IMR-90 (cell line): ENCODE data around the gene KRTAP12-1. TPM values are rescaled to one million over a fixed set of nuclear protein-coding genes. Genes with fewer than 3 reads are reported as not detected.

Experiments used
- ATAC-seq: fragments of 200-7000 bp; cut with Tn5 transposase; 2 replicates; pipeline ENCODE4 v1.9.1; 2020; ENCODE audit warnings: low read depth, mild to moderate bottlenecking, moderate library complexity
- BruUV-seq: library from RNA; stranded (reverse); fragments of 400-500 nt; replicated peaks from 2 replicates; lab custom pipeline; 2021; lab: Mats Ljungman, UMichigan
- CTCF ChIA-PET: fragments of 300-600 bp; formaldehyde crosslinking; extraction: SDS; loops from one replicate; lab custom pipeline; 2021; ENCODE audit warnings: antibody characterized with exemption; lab: Yijun Ruan, JAX
- POLR2A ChIA-PET: fragments of 300-600 bp; sonication (Branson Sonifier 250); formaldehyde crosslinking; loops from one replicate; lab custom pipeline; 2022; ENCODE audit warnings: antibody characterized with exemption; ENCODE audit not compliant: unreplicated experiment; lab: Charles Lee
- DNase-seq: peaks from one replicate; pipeline ENCODE4 v3.0.0; 2013
- H2AFZ ChIP-seq: replicated peaks from 2 replicates; pipeline ENCODE3; 2013; ENCODE audit warnings: low read length, mild to moderate bottlenecking; ENCODE audit not compliant: poor library complexity
- H2AK5ac ChIP-seq: 2 replicates; pipeline ENCODE4 v1.6.1; 2013; ENCODE audit warnings: low read depth, low read length, inconsistent platforms
- H2AK9ac ChIP-seq: replicated peaks from 2 replicates; pipeline ENCODE3; 2013; ENCODE audit warnings: mild to moderate bottlenecking, low read depth, low read length, moderate library complexity; ENCODE audit not compliant: poor library complexity
- H2BK120ac ChIP-seq: 2 replicates; pipeline ENCODE4 v1.6.1; 2013; ENCODE audit warnings: low read depth, low read length, inconsistent platforms
- H2BK15ac ChIP-seq: 3 replicates; pipeline ENCODE4 v1.6.1; 2013; ENCODE audit warnings: low read depth, low read length, inconsistent platforms
- H2BK20ac ChIP-seq: 2 replicates; pipeline ENCODE4 v1.6.1; 2013; ENCODE audit warnings: low read depth, mild to moderate bottlenecking, inconsistent platforms, low read length, moderate library complexity
- H2BK5ac ChIP-seq: 2 replicates; pipeline ENCODE4 v1.6.1; 2013; ENCODE audit warnings: mild to moderate bottlenecking, low read depth, low read length, inconsistent platforms; ENCODE audit not compliant: poor library complexity, severe bottlenecking
- H3K14ac ChIP-seq: replicated peaks from 2 replicates; pipeline ENCODE4 v1.6.1; 2013; ENCODE audit warnings: low read depth, low read length, inconsistent platforms
- H3K18ac ChIP-seq: 2 replicates; pipeline ENCODE4 v1.6.1; 2013; ENCODE audit warnings: low read depth, low read length, control low read depth
- H3K23ac ChIP-seq: 2 replicates; pipeline ENCODE4 v1.6.1; 2013; ENCODE audit warnings: low read depth, low read length, inconsistent platforms
- H3K27ac ChIP-seq: 2 replicates; pipeline ENCODE4 v1.5.1; 2013; ENCODE audit warnings: mild to moderate bottlenecking, control low read depth, low read length; ENCODE audit not compliant: insufficient read depth
- H3K27me3 ChIP-seq: 2 replicates; pipeline ENCODE4 v1.6.1; 2013; ENCODE audit warnings: low read length; ENCODE audit not compliant: control insufficient read depth, insufficient read depth
- H3K36me3 ChIP-seq: 2 replicates; pipeline ENCODE4 v1.6.1; 2013; ENCODE audit warnings: low read length, mixed read lengths; ENCODE audit not compliant: control insufficient read depth, insufficient read depth
- H3K4ac ChIP-seq: 2 replicates; pipeline ENCODE4 v1.6.1; 2013; ENCODE audit warnings: low read depth, low read length, inconsistent platforms
- H3K4me1 ChIP-seq: 2 replicates; pipeline ENCODE4 v1.6.1; 2013; ENCODE audit warnings: low read length, mixed read lengths; ENCODE audit not compliant: control insufficient read depth, insufficient read depth
- H3K4me2 ChIP-seq: 2 replicates; pipeline ENCODE4 v1.6.1; 2013; ENCODE audit warnings: low read depth, mild to moderate bottlenecking, control low read depth, low read length, moderate library complexity
- H3K4me3 ChIP-seq: 2 replicates; pipeline ENCODE4 v1.5.1; 2013; ENCODE audit warnings: low read depth, mild to moderate bottlenecking, control low read depth, low read length, moderate library complexity; ENCODE audit not compliant: insufficient read depth
- H3K56ac ChIP-seq: 2 replicates; pipeline ENCODE4 v1.6.1; 2013; ENCODE audit warnings: low read length, inconsistent platforms; ENCODE audit not compliant: insufficient read depth; ENCODE audit errors: extremely low read depth
- H3K79me1 ChIP-seq, 2 experiments: 2 replicates each; pipeline ENCODE4 v1.6.1; 2013; ENCODE audit warnings: low read length in 2 of 2, inconsistent platforms in 1 of 2, low read depth in 1 of 2
- H3K9ac ChIP-seq: 2 replicates; pipeline ENCODE4 v1.6.1; 2013; ENCODE audit warnings: low read depth, low read length, control low read depth
- H3K9me1 ChIP-seq: 2 replicates; pipeline ENCODE4 v1.6.1; 2013; ENCODE audit warnings: low read length, inconsistent platforms; ENCODE audit not compliant: insufficient read depth
- H3K9me3 ChIP-seq: 2 replicates; pipeline ENCODE4 v1.6.1; 2013; ENCODE audit warnings: low read length; ENCODE audit not compliant: control insufficient read depth, insufficient read depth
- H4K20me1 ChIP-seq: 2 replicates; pipeline ENCODE4 v1.6.1; 2013; ENCODE audit warnings: low read length, inconsistent platforms; ENCODE audit not compliant: insufficient read depth
- H4K5ac ChIP-seq: 2 replicates; pipeline ENCODE4 v1.6.1; 2013; ENCODE audit warnings: mild to moderate bottlenecking, low read depth, low read length, control low read depth
- H4K8ac ChIP-seq, 2 experiments: 2 replicates each; pipeline ENCODE4 v1.6.1; 2013; ENCODE audit warnings: low read depth in 2 of 2, low read length in 2 of 2, control low read depth in 1 of 2, inconsistent platforms in 1 of 2
- H4K91ac ChIP-seq: 2 replicates; pipeline ENCODE4 v1.6.1; 2013; ENCODE audit warnings: low read depth, low read length, inconsistent platforms; ENCODE audit not compliant: insufficient read depth
- CHD1 ChIP-seq: IDR thresholded peaks from 2 replicates; pipeline ENCODE4 v1.6.1; 2012; ENCODE audit warnings: low read depth, low read length, improper control_type of control experiment
- FOS ChIP-seq: fragments of 150-350 bp; IDR thresholded peaks from 2 replicates; pipeline ENCODE4 v1.6.1; 2016; ENCODE audit warnings: low read depth, low read length
- MAZ ChIP-seq: IDR thresholded peaks from 2 replicates; pipeline ENCODE4 v1.6.1; 2012; ENCODE audit warnings: low read depth, mild to moderate bottlenecking, low read length, improper control_type of control experiment, moderate library complexity, borderline replicate concordance
- POLR2A ChIP-seq: IDR thresholded peaks from 2 replicates; pipeline ENCODE4 v1.6.1; 2012; ENCODE audit warnings: mild to moderate bottlenecking, low read depth, low read length
- SMC3 ChIP-seq: fragments of 150-350 bp; IDR thresholded peaks from 2 replicates; pipeline ENCODE4 v1.6.1; 2016; ENCODE audit warnings: low read depth, mild to moderate bottlenecking, antibody characterized with exemption, low read length, moderate library complexity
- WGBS, 2 experiments: methylation state at CpG; one replicate each; pipeline versions ENCODE4 v1.1.5 to v1.1.7; 2013; ENCODE audit warnings: missing lambda C conversion rate in 2 of 2; ENCODE audit not compliant: insufficient read length in 1 of 2; ENCODE audit errors: extremely low coverage in 2 of 2; 5-methylcytosine and 5-hydroxymethylcytosine counted together
- dilution Hi-C: fragments of 300-500 bp; cut with HindIII; formaldehyde crosslinking; loops from one replicate; pipeline ENCODE4 v1.14.3; 2018; ENCODE audit warnings: low sequenced_read_pairs; ENCODE audit not compliant: unreplicated experiment
- in situ Hi-C: fragments of 300-500 bp; cut with MboI; formaldehyde crosslinking; loops from 3 replicates; pipeline ENCODE4 v1.14.3; 2019; ENCODE audit warnings: low sequenced_read_pairs, inconsistent platforms, mixed read lengths
- intact Hi-C: fragments of 100-400 bp; cut with micrococcal nuclease; formaldehyde crosslinking; loops from 2 replicates; pipeline ENCODE4 v1.10.0; 2022
- microRNA-seq, 2 experiments: library from miRNA; stranded (forward) in 1 of 2; unstranded in 1 of 2; fragments of 10-50 nt in 1 of 2; fragments of <30 nt in 1 of 2; gene quantifications in 1 of 2; microRNA quantifications in 1 of 2; one replicate each; pipeline versions ENCODE3 to v1.1.0; 2013 to 2020; ENCODE audit not compliant: insufficient read depth in 1 of 2, insufficient read length in 1 of 2, unreplicated experiment in 1 of 2
- polyA plus RNA-seq, 3 experiments: library from polyadenylated mRNA; depleted of rRNA; stranded (reverse); fragments of >200 nt; gene quantifications; 2 replicates each; pipeline ENCODE4 v1.2.3, GENCODE V29; 2012; ENCODE audit warnings: low replicate concordance in 1 of 3
- small RNA-seq, 5 experiments: library from RNA; depleted of rRNA; stranded (forward); fragments of <200 nt; gene quantifications; one replicate each; pipeline ENCODE3, GENCODE V24; 2012
- total RNA-seq: library from RNA; depleted of rRNA; stranded (reverse); fragments of >200 nt; gene quantifications from 2 replicates; pipeline ENCODE4 v1.2.3, GENCODE V29; 2012; rRNA removed
- TF ChIP-seq, protein P1 (sequence below): fragments of 150-350 bp; IDR thresholded peaks from 2 replicates; pipeline ENCODE4 v1.6.1; 2017; ENCODE audit warnings: mild to moderate bottlenecking, antibody characterized with exemption, low read length, low read depth

KRTAP12-1 gene
- total and polyA plus RNA-seq, 2 of the 4 experiments (the other 2 are of a cell fraction): not detected

DNA sequence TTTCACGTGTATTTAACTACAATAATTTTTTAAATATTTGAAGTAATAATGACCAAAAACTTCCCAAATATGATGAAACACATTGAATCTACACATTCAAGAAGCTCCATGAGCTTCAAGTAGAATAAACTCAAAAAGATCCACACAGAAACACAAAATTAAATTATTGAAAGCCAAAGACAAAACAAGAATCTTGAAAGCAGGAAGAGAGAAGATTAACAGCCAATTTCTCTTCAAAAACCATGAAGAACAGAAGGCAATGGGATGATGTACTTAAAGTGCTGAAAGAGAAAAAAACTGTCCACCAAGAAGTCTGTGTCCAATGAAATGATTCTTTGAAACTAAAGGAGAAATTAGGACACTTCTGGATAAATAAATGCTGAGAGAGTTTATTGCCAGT lies 49.9 kb downstream of the KRTAP12-1 start:
- H3K27me3 ChIP-seq: no peaks in the 10 kb centered on the region
- intact Hi-C loops (no loop called here), in situ Hi-C loops (no loop called here), dilution Hi-C loops (no loop called here)
- no peak overlapping the region for H4K91ac ChIP-seq
- no peak overlapping the region for H3K4me3 ChIP-seq
- no peak overlapping the region for H2AFZ ChIP-seq
- no peaks in the 10 kb centered on the region for H3K4me1 ChIP-seq
- no peak overlapping the region for H3K4me2 ChIP-seq
- H3K23ac ChIP-seq: no peak overlapping the region
- no CpG with 5 or more reads among the region's 1 CpG for WGBS, 2 experiments
- H3K18ac ChIP-seq: no peak overlapping the region
- BruUV-seq: no TSS peak
- no peak overlapping the region for H2BK120ac ChIP-seq
- H3K9me1 ChIP-seq: no peaks in the 10 kb centered on the region
- ChIA-PET CTCF (no interaction called here), POLR2A (no interaction called here)
- no peak overlapping the region for H4K5ac ChIP-seq
- no peak overlapping the region for H2BK20ac ChIP-seq
- H3K9ac ChIP-seq: no peak overlapping the region
- H3K79me1 ChIP-seq: no peaks in the 10 kb centered on the region
- H2AK5ac ChIP-seq: no peak overlapping the region
- H2BK5ac ChIP-seq: no peak overlapping the region
- 0 out of 2 replicates have a peak, but pooled peaks cover 2% of the 10 kb centered on the region for H3K9me3 ChIP-seq
- no peak overlapping the region for H2AK9ac ChIP-seq
- no peak overlapping the region for H3K27ac ChIP-seq
- H2BK15ac ChIP-seq: no peak overlapping the region
- TF ChIP-seq, protein P1, sequence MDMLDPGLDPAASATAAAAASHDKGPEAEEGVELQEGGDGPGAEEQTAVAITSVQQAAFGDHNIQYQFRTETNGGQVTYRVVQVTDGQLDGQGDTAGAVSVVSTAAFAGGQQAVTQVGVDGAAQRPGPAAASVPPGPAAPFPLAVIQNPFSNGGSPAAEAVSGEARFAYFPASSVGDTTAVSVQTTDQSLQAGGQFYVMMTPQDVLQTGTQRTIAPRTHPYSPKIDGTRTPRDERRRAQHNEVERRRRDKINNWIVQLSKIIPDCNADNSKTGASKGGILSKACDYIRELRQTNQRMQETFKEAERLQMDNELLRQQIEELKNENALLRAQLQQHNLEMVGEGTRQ: no peak
- no peak for TF ChIP-seq CHD1
- no peak for TF ChIP-seq MAZ
- no peak for TF ChIP-seq POLR2A
- no peak for TF ChIP-seq SMC3
- no peak for TF ChIP-seq FOS
- no peak overlapping the region for H4K8ac ChIP-seq
- no peak overlapping the region for H3K4ac ChIP-seq
- H4K20me1 ChIP-seq: no peaks in the 10 kb centered on the region
- no peaks in the 10 kb centered on the region for H3K36me3 ChIP-seq
- no peak overlapping the region for H3K14ac ChIP-seq
- DNase-seq: no peak
- ATAC-seq: no peak
- no peak overlapping the region for H3K56ac ChIP-seq

Small RNA genes within 50 kb of the gene (microRNA-seq; reads per million reads assigned to microRNA genes)
- not detected for gene KRTAP12-6P (ENCODE audit: insufficient read depth, insufficient read length)

Small RNA genes within 50 kb of the gene (small RNA-seq; reads per million reads assigned to genes)
- 0 reads per million in 5 experiments for gene KRTAP12-6P

Other genes with a start within 250 kb of the KRTAP12-1 start
- gene LRRC3, start 226.7 kb downstream of the KRTAP12-1 start, total RNA-seq: under 0.01 TPM in 2 replicates
- gene LRRC3, start 226.7 kb downstream of the KRTAP12-1 start, polyA plus RNA-seq (2012; rRNA removed): 0.38 and 0.53 TPM in 2 replicates
- not detected in 2 replicates for gene KRTAP10-1, start 142.0 kb downstream of the KRTAP12-1 start, total RNA-seq
- not detected in 2 replicates for gene KRTAP10-1, start 142.0 kb downstream of the KRTAP12-1 start, polyA plus RNA-seq (2012; rRNA removed)
- not detected in 2 replicates for gene KRTAP10-2, start 130.7 kb downstream of the KRTAP12-1 start, total RNA-seq
- gene KRTAP10-2, start 130.7 kb downstream of the KRTAP12-1 start, polyA plus RNA-seq (2012; rRNA removed): not detected in 2 replicates
- gene KRTAP10-3, start 123.4 kb downstream of the KRTAP12-1 start, total RNA-seq: not detected in 2 replicates
- not detected in 2 replicates for gene KRTAP10-3, start 123.4 kb downstream of the KRTAP12-1 start, polyA plus RNA-seq (2012; rRNA removed)
- gene KRTAP10-4, start 108.4 kb downstream of the KRTAP12-1 start, total RNA-seq: not detected in 2 replicates
- gene KRTAP10-4, start 108.4 kb downstream of the KRTAP12-1 start, polyA plus RNA-seq (2012; rRNA removed): not detected in 2 replicates
- gene KRTAP10-5, start 101.6 kb downstream of the KRTAP12-1 start, total RNA-seq: not detected in 2 replicates
- gene KRTAP10-5, start 101.6 kb downstream of the KRTAP12-1 start, polyA plus RNA-seq (2012; rRNA removed): not detected in 2 replicates
- gene KRTAP10-6, start 89.7 kb downstream of the KRTAP12-1 start, total RNA-seq: not detected in 2 replicates
- not detected in 2 replicates for gene KRTAP10-6, start 89.7 kb downstream of the KRTAP12-1 start, polyA plus RNA-seq (2012; rRNA removed)
- gene KRTAP10-7, start 81.6 kb downstream of the KRTAP12-1 start, total RNA-seq: not detected in 2 replicates
- not detected in 2 replicates for gene KRTAP10-7, start 81.6 kb downstream of the KRTAP12-1 start, polyA plus RNA-seq (2012; rRNA removed)
- not detected in 2 replicates for gene KRTAP10-8, start 70.1 kb downstream of the KRTAP12-1 start, total RNA-seq
- not detected in 2 replicates for gene KRTAP10-8, start 70.1 kb downstream of the KRTAP12-1 start, polyA plus RNA-seq (2012; rRNA removed)
- not detected in 2 replicates for gene KRTAP10-9, start 55.1 kb downstream of the KRTAP12-1 start, total RNA-seq
- gene KRTAP10-9, start 55.1 kb downstream of the KRTAP12-1 start, polyA plus RNA-seq (2012; rRNA removed): not detected in 2 replicates
- not detected in 2 replicates for gene KRTAP10-10, start 44.8 kb downstream of the KRTAP12-1 start, total RNA-seq
- gene KRTAP10-10, start 44.8 kb downstream of the KRTAP12-1 start, polyA plus RNA-seq (2012; rRNA removed): not detected in 2 replicates
- not detected in 2 replicates for gene KRTAP10-11, start 35.7 kb downstream of the KRTAP12-1 start, total RNA-seq
- not detected in 2 replicates for gene KRTAP10-11, start 35.7 kb downstream of the KRTAP12-1 start, polyA plus RNA-seq (2012; rRNA removed)
- not detected in 2 replicates for gene KRTAP12-4, start 27.5 kb downstream of the KRTAP12-1 start, total RNA-seq
- not detected in 2 replicates for gene KRTAP12-4, start 27.5 kb downstream of the KRTAP12-1 start, polyA plus RNA-seq (2012; rRNA removed)
- not detected in 2 replicates for gene KRTAP12-3, start 24.2 kb downstream of the KRTAP12-1 start, total RNA-seq
- not detected in 2 replicates for gene KRTAP12-3, start 24.2 kb downstream of the KRTAP12-1 start, polyA plus RNA-seq (2012; rRNA removed)
- gene KRTAP12-2, start 15.2 kb downstream of the KRTAP12-1 start, total RNA-seq: not detected in 2 replicates
- not detected in 2 replicates for gene KRTAP12-2, start 15.2 kb downstream of the KRTAP12-1 start, polyA plus RNA-seq (2012; rRNA removed)
- not detected in 2 replicates for gene KRTAP10-12, start 15.0 kb upstream of the KRTAP12-1 start, total RNA-seq
- not detected in 2 replicates for gene KRTAP10-12, start 15.0 kb upstream of the KRTAP12-1 start, polyA plus RNA-seq (2012; rRNA removed)
- not detected in 2 replicates for gene TSPEAR, start 29.4 kb upstream of the KRTAP12-1 start, total RNA-seq
- gene TSPEAR, start 29.4 kb upstream of the KRTAP12-1 start, polyA plus RNA-seq (2012; rRNA removed): not detected in 2 replicates
- 65.4 and 75.8 TPM in 2 replicates for gene UBE2G2, start 119.7 kb upstream of the KRTAP12-1 start, total RNA-seq
- 81.9 and 91.7 TPM in 2 replicates for gene UBE2G2, start 119.7 kb upstream of the KRTAP12-1 start, polyA plus RNA-seq (2012; rRNA removed)
- gene SUMO3, start 135.9 kb upstream of the KRTAP12-1 start, total RNA-seq: 64.9 and 103 TPM in 2 replicates
- gene SUMO3, start 135.9 kb upstream of the KRTAP12-1 start, polyA plus RNA-seq (2012; rRNA removed): 101 and 104 TPM in 2 replicates
- 194 and 230 TPM in 2 replicates for gene PTTG1IP, start 191.5 kb upstream of the KRTAP12-1 start, total RNA-seq
- 156 and 167 TPM in 2 replicates for gene PTTG1IP, start 191.5 kb upstream of the KRTAP12-1 start, polyA plus RNA-seq (2012; rRNA removed)
- gene ITGB2, start 238.7 kb upstream of the KRTAP12-1 start, total RNA-seq: not detected in 2 replicates
- gene ITGB2, start 238.7 kb upstream of the KRTAP12-1 start, polyA plus RNA-seq (2012; rRNA removed): 0.14 TPM in 1 of 2 replicates, not detected in the other